ENCODE data around the gene MGAT4A.

Gene MGAT4A

DNA sequence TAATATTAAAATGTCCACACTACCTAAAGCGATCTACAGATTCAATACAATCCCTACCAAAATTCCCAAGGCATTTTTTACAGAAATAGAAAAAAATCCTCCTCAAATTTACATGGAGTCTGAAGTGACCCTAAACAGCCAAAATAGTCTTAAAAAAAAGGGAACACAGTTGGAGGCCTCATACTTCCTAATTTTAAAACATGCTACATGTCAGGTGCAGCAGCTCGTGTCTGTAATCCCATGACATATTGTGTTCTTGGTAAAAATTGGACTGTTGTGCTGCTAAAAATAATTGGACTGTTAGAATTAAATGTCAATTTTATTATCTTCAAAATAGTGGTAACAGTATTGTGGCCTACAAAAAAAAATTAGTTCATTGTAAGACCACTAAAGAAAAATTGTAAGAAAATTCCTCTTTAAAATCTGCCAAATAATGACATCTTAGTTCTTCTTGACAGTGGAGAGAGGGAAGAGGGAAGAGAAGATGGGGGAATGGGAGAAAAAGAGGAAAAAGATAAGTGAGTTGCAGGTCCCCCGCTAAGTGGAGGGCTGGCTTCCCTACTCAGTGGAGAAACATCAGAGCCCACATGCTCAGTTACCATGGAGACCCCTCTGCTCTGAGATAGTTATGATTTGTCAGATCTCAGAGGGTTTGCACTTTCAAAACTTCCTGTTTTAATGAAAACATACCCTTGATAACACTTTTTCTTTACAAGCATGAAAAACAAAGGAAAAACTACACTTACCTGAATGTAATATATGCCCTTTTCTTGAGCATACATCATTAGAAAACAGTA lies 76.0 kb downstream of the MGAT4A start:
- H3K4me1 ChIP-seq (ENCODE audit: control insufficient read depth, insufficient read depth, low read length): no peaks in the 10 kb centered on the region
- no peaks in the 10 kb centered on the region for H3K27me3 ChIP-seq (ENCODE audit: control insufficient read depth, insufficient read depth, low read length)
- H3K9ac ChIP-seq (ENCODE audit: low read length): no peak overlapping the region
- no peak overlapping the region for H3K4me3 ChIP-seq (ENCODE audit: low read length)
- no peak overlapping the region for H3K27ac ChIP-seq (ENCODE audit: low read depth, low read length)
- no peaks in the 10 kb centered on the region for H3K36me3 ChIP-seq (ENCODE audit: control insufficient read depth, insufficient read depth, low read length)

DNA sequence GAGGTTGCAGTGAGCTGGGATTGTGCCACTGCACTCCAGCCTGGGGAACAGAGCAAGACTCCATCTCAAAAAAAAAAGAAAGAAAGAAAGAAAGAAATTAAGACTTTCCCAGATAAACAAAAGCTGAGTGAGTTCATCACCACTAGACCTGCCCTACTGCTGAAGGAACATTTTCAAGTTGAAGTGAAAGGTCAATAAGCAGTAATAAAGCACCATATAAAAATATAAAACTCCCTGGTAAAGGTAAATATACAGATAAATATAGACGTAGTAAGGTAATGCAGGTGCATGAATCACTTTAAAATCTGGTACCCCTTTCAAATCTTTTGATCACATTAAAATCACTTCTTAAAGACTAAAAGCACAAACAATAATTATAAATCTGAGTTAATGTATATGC lies 79.9 kb downstream of the MGAT4A start:
- H3K4me1 ChIP-seq (ENCODE audit: control insufficient read depth, insufficient read depth, low read length): no peaks in the 10 kb centered on the region
- H3K27ac ChIP-seq (ENCODE audit: low read depth, low read length): no peak overlapping the region
- no peaks in the 10 kb centered on the region for H3K36me3 ChIP-seq (ENCODE audit: control insufficient read depth, insufficient read depth, low read length)
- H3K27me3 ChIP-seq (ENCODE audit: control insufficient read depth, insufficient read depth, low read length): no peaks in the 10 kb centered on the region
- H3K4me3 ChIP-seq (ENCODE audit: low read length): no peak overlapping the region
- no peak overlapping the region for H3K9ac ChIP-seq (ENCODE audit: low read length)

DNA sequence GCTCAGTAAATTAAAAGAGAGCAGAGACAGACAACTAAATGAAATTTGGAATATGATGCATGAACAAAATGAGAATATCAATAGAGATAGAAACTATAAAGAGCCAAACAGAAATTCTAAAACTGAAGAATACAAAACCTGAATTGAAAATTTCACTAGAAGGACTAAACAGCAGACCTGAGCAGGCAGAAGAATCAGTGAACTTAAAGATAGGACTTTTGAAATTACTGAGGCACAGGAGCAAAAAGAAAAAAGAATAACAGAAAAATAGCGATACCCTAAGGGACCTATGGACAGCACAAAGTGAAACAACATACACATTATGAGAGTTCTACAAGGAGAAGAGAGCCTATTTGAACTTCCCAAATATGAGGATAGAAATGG lies 80.9 kb downstream of the MGAT4A start:
- no peak overlapping the region for H3K4me3 ChIP-seq (ENCODE audit: low read length)
- no peaks in the 10 kb centered on the region for H3K36me3 ChIP-seq (ENCODE audit: control insufficient read depth, insufficient read depth, low read length)
- no peak overlapping the region for H3K27ac ChIP-seq (ENCODE audit: low read depth, low read length)
- no peaks in the 10 kb centered on the region for H3K27me3 ChIP-seq (ENCODE audit: control insufficient read depth, insufficient read depth, low read length)
- H3K9ac ChIP-seq (ENCODE audit: low read length): no peak overlapping the region
- H3K4me1 ChIP-seq (ENCODE audit: control insufficient read depth, insufficient read depth, low read length): no peaks in the 10 kb centered on the region

DNA sequence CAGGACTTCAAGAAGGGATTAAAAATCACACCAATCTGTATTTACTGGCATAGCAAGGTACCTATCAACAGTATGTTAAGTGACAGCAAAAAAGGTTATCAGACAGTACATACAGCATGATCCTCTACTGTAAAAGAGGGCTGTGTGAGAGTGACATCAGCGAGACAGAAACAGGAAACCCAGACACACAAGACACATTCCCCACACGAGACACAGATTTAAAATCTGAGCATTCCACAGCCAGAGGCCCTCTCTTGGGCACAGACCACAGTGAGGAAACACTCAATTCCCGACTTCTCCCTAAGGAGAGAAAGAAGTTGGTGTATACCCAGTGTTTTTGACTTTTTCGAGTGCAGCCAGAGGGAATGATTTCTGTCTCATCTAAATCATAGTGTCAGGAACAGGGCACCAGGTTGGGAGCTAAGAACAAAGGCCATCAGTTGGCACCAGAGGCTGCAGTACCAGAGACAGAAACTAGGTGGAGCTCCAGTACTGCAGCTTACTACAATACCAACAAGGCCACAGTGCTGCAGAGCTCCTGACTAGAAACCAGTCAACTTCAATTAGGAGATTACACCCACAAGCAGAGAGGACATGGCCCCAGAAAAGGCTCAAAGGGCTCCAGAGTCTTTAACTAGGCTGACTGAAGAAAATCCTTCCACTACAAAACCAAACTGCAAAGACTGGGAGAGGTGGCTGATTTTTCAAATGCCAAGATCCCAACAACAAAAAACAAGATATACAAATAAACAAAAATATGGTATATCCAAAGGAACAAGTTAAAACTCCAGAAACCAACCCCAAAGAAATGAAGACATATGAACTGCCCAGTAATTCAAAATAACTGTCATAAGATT lies 81.6 kb downstream of the MGAT4A start:
- Histone ChIP-seq H3K4me1 (ENCODE audit: control insufficient read depth, insufficient read depth, low read length) (no peaks in the 10 kb centered on the region), H3K27me3 (ENCODE audit: control insufficient read depth, insufficient read depth, low read length) (no peaks in the 10 kb centered on the region), H3K27ac (ENCODE audit: low read depth, low read length) (no peak overlapping the region), H3K36me3 (ENCODE audit: control insufficient read depth, insufficient read depth, low read length) (no peaks in the 10 kb centered on the region), H3K9ac (ENCODE audit: low read length) (no peak overlapping the region), H3K4me3 (ENCODE audit: low read length) (no peak overlapping the region)

DNA sequence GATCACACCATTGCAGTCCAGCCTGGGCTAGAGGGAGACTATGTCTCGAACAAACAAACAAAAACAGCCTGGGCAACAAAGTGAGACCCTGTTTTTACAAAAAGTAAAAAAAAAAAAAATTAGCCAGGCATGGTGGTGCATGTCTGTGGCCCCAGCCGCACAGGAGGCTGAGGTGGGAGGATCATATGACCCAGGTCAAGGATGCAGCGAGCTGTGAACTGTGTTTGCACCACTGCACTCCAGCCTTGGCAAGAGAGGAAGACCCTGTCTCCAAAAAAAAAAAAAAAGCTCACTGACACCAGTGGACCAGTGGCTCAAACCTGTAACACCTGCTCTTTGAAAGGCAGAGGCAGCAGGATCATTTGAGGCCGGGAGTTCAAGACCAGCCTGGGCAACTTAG lies 82.5 kb downstream of the MGAT4A start:
- no peaks in the 10 kb centered on the region for H3K4me1 ChIP-seq (ENCODE audit: control insufficient read depth, insufficient read depth, low read length)
- no peak overlapping the region for H3K27ac ChIP-seq (ENCODE audit: low read depth, low read length)
- H3K4me3 ChIP-seq (ENCODE audit: low read length): no peak overlapping the region
- H3K27me3 ChIP-seq (ENCODE audit: control insufficient read depth, insufficient read depth, low read length): no peaks in the 10 kb centered on the region
- H3K9ac ChIP-seq (ENCODE audit: low read length): no peak overlapping the region
- no peaks in the 10 kb centered on the region for H3K36me3 ChIP-seq (ENCODE audit: control insufficient read depth, insufficient read depth, low read length)

DNA sequence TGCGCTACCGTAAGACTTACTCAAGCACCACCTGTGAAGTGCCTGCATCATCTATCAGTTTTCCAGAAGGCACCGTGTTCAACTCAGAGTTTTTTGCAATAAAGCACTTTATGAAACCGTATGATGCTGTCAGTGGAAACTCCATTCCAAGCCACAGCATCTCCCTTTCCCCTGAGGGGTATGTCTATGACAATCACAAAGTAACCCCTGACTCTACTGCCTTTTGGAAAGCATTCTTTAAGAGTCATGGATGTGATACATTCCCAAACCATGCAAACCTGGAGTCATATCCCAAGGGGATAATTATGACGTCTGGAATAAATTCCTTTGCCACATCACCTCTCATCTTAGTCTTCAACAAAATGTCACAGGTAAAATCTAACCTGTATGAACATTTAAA lies 83.3 kb downstream of the MGAT4A start:
- no peak overlapping the region for H3K4me3 ChIP-seq (ENCODE audit: low read length)

DNA sequence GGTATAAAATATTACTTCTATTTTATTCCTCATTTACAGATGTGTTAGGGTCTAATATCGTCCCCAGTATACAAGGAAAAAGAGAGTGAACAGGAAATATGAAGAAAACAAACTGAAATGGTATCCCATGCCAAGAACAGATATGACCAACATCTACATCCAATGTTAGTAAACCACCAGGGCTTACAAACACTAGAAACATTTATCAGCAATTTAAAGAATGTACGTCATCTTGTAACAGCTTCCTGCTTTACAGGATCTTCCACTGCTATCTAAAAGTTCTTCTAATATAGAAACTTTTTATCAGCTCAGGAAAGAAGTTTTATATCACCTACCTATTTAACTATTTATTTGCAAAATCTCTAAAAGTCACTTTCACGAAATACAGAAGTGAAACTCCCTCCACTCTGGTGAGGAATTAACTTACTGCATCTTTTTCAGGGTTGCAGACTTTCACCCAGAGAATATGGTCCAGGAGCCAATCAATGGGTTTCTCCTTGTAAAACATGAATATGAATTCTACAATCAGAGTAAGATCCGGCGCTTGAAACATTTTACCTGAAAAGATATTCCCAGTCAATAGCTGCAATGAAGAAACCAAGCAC lies 87.3 kb downstream of the MGAT4A start:
- H3K4me3 ChIP-seq (ENCODE audit: low read length): no peak overlapping the region
- H3K27ac ChIP-seq (ENCODE audit: low read depth, low read length): no peak overlapping the region
- no peak overlapping the region for H3K9ac ChIP-seq (ENCODE audit: low read length)
- H3K27me3 ChIP-seq (ENCODE audit: control insufficient read depth, insufficient read depth, low read length): no peaks in the 10 kb centered on the region
- peaks cover 6% of the 10 kb centered on the region for H3K36me3 ChIP-seq (ENCODE audit: control insufficient read depth, insufficient read depth, low read length)
- no peaks in the 10 kb centered on the region for H3K4me1 ChIP-seq (ENCODE audit: control insufficient read depth, insufficient read depth, low read length)

More for the DNA sequence above, 83.3 kb downstream of the MGAT4A start:
- H3K36me3 ChIP-seq (ENCODE audit: control insufficient read depth, insufficient read depth, low read length): no peaks in the 10 kb centered on the region
- no peak overlapping the region for H3K9ac ChIP-seq (ENCODE audit: low read length)
- H3K4me1 ChIP-seq (ENCODE audit: control insufficient read depth, insufficient read depth, low read length): no peaks in the 10 kb centered on the region
- H3K27ac ChIP-seq (ENCODE audit: low read depth, low read length): no peak overlapping the region
- no peaks in the 10 kb centered on the region for H3K27me3 ChIP-seq (ENCODE audit: control insufficient read depth, insufficient read depth, low read length)

DNA sequence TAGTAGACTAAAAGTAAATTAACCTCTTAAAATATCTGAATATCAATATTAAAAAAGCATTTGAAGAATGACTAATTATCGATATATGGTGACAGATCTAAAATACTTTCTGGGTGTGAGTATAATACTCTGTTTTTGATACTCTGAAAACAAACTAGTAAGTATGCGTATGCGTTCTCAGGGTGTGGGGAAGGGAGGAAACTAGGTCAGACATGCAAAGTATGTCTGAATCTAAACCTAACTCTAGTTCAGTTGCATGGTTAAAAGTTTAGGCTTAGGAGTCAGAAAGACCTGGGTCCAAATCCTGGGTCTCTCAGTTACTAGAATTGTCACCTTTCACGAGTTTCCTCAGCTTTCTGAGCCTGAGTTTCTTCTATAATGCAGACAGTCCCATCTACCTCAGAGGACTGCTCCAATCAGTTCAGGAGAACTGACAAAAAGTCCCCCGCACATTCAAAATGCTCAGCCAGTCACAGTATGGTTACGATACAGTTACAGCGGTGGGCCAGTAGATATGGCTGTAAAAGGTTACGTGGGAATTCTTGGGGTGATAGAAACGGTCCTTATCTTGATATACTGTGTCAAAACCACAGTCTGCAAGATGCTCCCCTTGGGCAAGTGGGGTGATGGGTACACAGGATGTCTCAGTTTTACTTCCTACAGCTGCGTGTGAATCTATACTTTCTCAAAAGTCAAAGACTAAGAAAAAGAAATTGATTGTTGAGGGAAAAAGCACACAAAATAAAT lies 93.4 kb downstream of the MGAT4A start:
- H3K27ac ChIP-seq (ENCODE audit: low read depth, low read length): no peak overlapping the region
- H3K4me3 ChIP-seq (ENCODE audit: low read length): no peak overlapping the region
- H3K27me3 ChIP-seq (ENCODE audit: control insufficient read depth, insufficient read depth, low read length): no peaks in the 10 kb centered on the region
- no peaks in the 10 kb centered on the region for H3K4me1 ChIP-seq (ENCODE audit: control insufficient read depth, insufficient read depth, low read length)
- peaks cover 17% of the 10 kb centered on the region for H3K36me3 ChIP-seq (ENCODE audit: control insufficient read depth, insufficient read depth, low read length)
- no peak overlapping the region for H3K9ac ChIP-seq (ENCODE audit: low read length)

DNA sequence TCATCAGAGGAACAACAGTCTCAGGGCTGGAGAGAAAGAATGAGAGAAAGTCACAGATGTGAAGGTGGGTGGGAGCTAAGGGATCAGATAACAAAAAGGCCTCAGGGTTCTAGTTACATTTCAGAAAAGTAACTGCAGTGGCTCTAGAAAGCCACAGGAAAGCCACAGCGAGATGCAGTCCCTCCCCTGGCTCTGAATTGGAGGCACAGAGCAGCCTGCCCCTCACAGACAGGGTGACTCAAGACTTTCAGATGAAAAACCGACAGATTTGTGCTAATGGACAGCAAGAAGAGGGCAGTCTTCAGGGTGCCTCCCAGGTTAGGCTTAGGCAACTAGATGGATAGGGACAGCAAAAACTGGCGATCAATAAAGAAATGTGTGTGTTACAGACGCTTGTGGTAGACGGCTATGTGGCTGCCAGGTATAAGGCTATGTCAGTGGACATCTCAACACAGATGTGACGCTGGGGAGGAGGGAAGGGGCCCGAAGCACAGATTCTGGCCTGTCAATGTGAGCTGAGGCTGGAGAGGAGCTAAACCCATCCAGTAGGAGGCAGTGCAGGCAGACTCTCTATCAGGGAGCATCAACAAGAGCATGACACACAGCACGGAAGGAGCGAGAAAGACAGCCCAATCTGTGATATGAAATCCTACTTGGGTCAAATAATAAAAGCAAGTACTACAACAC lies 96.4 kb downstream of the MGAT4A start:
- no peaks in the 10 kb centered on the region for H3K4me1 ChIP-seq (ENCODE audit: control insufficient read depth, insufficient read depth, low read length)
- no peak overlapping the region for H3K27ac ChIP-seq (ENCODE audit: low read depth, low read length)
- no peaks in the 10 kb centered on the region for H3K27me3 ChIP-seq (ENCODE audit: control insufficient read depth, insufficient read depth, low read length)
- H3K36me3 ChIP-seq (ENCODE audit: control insufficient read depth, insufficient read depth, low read length): peaks cover 23% of the 10 kb centered on the region
- H3K4me3 ChIP-seq (ENCODE audit: low read length): no peak overlapping the region
- H3K9ac ChIP-seq (ENCODE audit: low read length): no peak overlapping the region

DNA sequence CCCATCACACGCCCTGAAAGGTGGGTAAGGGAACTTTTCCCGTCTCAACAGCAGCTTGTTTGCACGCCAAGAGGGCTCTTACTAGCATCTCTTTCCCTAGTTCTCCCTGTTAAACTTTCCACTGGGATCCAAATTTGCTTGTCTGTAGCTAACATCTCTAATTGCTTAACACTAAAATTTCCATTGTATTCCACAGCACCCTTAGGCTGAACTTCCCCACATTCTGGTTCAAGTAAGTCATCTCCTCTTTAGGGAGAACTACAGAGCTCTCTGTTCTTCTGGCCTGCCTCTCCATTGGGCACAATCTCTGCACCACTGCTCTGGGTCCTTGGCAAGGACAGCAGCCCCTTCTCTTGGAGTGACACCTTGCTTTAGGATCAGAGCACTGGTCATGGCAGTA lies 98.6 kb downstream of the MGAT4A start:
- Histone ChIP-seq H3K27me3 (ENCODE audit: control insufficient read depth, insufficient read depth, low read length) (no peaks in the 10 kb centered on the region), H3K4me3 (ENCODE audit: low read length) (no peak overlapping the region), H3K36me3 (ENCODE audit: control insufficient read depth, insufficient read depth, low read length) (peaks cover 21% of the 10 kb centered on the region), H3K4me1 (ENCODE audit: control insufficient read depth, insufficient read depth, low read length) (no peaks in the 10 kb centered on the region), H3K27ac (ENCODE audit: low read depth, low read length) (no peak overlapping the region), H3K9ac (ENCODE audit: low read length) (no peak overlapping the region)

DNA sequence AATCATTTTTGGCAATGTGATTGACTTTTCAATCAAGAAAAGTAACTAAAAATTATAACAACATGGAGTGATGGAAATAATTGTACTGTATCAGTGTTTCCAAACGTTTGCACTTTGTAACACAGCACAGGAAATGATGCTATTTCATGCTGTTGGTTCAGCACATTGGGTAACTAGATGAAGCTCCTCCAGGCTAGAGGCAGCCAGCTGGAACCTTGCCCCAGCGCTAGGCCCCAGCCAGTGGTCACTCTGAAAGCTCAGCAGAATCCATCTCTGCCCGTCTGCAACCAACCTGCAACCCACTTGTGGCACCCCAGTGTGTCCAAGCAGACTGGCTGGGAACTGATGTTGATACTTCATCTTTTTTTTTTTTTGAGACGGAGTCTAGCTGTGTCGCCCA lies 107.3 kb downstream of the MGAT4A start:
- Histone ChIP-seq H3K27ac (ENCODE audit: low read depth, low read length) (no peak overlapping the region), H3K27me3 (ENCODE audit: control insufficient read depth, insufficient read depth, low read length) (no peaks in the 10 kb centered on the region), H3K4me3 (ENCODE audit: low read length) (no peak overlapping the region), H3K4me1 (ENCODE audit: control insufficient read depth, insufficient read depth, low read length) (no peaks in the 10 kb centered on the region), H3K9ac (ENCODE audit: low read length) (no peak overlapping the region), H3K36me3 (ENCODE audit: control insufficient read depth, insufficient read depth, low read length) (peaks cover 3% of the 10 kb centered on the region)
